OCI-LY7 (cell line): ENCODE measurements around the gene DZIP1.

Source experiments
- EZH2phosphoT487 ChIP-seq: fragments of 200-600 bp; sonication (generic); IDR thresholded peaks from 2 replicates; pipeline ENCODE4 v1.6.1; 2018; ENCODE audit warnings: low read depth, borderline replicate concordance, mild to moderate bottlenecking, mixed run types, antibody characterized with exemption, low read length, moderate library complexity, mixed read lengths
- TF ChIP-seq, protein P1 (sequence below): fragments of 200-600 bp; sonication (generic); conservative IDR thresholded peaks from 2 replicates; pipeline ENCODE4 v1.5.1; 2014; ENCODE audit warnings: mild to moderate bottlenecking, antibody characterized with exemption, low read length, moderate library complexity, mixed read lengths

DNA sequence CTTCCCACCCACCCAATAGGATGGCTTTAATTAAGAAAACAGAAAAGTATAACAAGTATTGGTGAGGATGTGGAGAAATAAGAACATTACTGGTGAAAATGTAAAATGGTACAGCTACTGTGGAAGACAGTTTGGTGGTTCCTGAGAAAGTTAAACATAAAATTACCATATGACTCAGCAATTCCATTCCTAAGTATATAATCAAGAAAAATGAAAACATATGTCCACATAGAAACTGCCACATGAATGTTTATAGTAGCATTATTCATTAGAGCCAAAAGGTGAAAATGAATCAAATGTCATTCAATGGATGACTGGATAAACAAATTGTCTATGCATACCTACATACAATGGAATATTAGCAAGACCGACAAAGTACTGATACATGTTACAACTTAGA lies 16.9 kb downstream of the DZIP1 start:
- TF ChIP-seq, protein P1, sequence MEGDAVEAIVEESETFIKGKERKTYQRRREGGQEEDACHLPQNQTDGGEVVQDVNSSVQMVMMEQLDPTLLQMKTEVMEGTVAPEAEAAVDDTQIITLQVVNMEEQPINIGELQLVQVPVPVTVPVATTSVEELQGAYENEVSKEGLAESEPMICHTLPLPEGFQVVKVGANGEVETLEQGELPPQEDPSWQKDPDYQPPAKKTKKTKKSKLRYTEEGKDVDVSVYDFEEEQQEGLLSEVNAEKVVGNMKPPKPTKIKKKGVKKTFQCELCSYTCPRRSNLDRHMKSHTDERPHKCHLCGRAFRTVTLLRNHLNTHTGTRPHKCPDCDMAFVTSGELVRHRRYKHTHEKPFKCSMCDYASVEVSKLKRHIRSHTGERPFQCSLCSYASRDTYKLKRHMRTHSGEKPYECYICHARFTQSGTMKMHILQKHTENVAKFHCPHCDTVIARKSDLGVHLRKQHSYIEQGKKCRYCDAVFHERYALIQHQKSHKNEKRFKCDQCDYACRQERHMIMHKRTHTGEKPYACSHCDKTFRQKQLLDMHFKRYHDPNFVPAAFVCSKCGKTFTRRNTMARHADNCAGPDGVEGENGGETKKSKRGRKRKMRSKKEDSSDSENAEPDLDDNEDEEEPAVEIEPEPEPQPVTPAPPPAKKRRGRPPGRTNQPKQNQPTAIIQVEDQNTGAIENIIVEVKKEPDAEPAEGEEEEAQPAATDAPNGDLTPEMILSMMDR, result no peak
- TF ChIP-seq EZH2phosphoT487, result no peak
